ENCODE results near the gene PTGS2. TPM values are rescaled to one million over a fixed set of nuclear protein-coding genes. Genes with fewer than 3 reads are reported as not detected.
"Not testable (repeated sequence)": the region's sequence is repeated elsewhere in the genome, so short reads cannot be mapped to it uniquely, and the experiment has no call there.

PTGS2 gene
- total RNA-seq, 1 donor from 2014 or later: 0.85 TPM

GRCh38 chr1:186670297-186671135 is 9.7 kb downstream of the PTGS2 start:
- peaks cover 7% of the 10 kb centered on the region for H3K36me3 ChIP-seq
- H3K27me3 ChIP-seq (ENCODE audit: low read depth): no peaks in the 10 kb centered on the region
- intact Hi-C loops (cut with micrococcal nuclease): no loop called here
- no peak overlapping the region for H3K27ac ChIP-seq (replicated peaks)
- H3K4me3 ChIP-seq: no peak overlapping the region
- TF ChIP-seq, protein P1, sequence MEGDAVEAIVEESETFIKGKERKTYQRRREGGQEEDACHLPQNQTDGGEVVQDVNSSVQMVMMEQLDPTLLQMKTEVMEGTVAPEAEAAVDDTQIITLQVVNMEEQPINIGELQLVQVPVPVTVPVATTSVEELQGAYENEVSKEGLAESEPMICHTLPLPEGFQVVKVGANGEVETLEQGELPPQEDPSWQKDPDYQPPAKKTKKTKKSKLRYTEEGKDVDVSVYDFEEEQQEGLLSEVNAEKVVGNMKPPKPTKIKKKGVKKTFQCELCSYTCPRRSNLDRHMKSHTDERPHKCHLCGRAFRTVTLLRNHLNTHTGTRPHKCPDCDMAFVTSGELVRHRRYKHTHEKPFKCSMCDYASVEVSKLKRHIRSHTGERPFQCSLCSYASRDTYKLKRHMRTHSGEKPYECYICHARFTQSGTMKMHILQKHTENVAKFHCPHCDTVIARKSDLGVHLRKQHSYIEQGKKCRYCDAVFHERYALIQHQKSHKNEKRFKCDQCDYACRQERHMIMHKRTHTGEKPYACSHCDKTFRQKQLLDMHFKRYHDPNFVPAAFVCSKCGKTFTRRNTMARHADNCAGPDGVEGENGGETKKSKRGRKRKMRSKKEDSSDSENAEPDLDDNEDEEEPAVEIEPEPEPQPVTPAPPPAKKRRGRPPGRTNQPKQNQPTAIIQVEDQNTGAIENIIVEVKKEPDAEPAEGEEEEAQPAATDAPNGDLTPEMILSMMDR (IDR thresholded peaks at IDR 0.05; ENCODE audit: borderline replicate concordance): no peak
- H3K9me3 ChIP-seq (replicated peaks): peaks cover 4% of the 10 kb centered on the region
- no peaks in the 10 kb centered on the region for H3K4me1 ChIP-seq
- no peak for DNase-seq

DNA sequence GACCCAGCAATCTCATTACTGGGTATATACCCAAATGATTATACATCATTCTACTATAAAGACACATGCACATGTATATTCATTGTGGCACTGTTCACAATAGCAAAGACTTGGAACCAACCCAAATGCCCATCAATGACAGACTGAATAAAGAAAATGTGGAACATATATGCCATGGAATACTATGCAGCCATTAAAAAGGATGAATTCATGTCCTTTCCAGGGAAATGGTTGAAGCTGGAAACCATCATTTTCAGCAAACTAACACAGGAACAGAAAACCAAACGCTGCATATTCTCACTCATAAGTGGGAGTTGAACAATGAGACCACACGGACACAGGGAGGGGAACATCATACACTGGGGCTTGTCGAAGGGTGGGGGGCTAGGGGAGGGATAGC is 10.4 kb downstream of the PTGS2 start:
- H3K4me1 ChIP-seq; H3K27me3 ChIP-seq (ENCODE audit: low read depth); H3K36me3 ChIP-seq; DNase-seq; H3K27ac ChIP-seq (replicated peaks); intact Hi-C loops (cut with micrococcal nuclease); H3K9me3 ChIP-seq (replicated peaks); H3K4me3 ChIP-seq: not testable (repeated sequence)

- H3K27me3 ChIP-seq (ENCODE audit: low read depth); intact Hi-C loops (cut with micrococcal nuclease); H3K4me3 ChIP-seq; H3K4me1 ChIP-seq; H3K9me3 ChIP-seq (replicated peaks); H3K27ac ChIP-seq (replicated peaks); H3K36me3 ChIP-seq; DNase-seq: not testable (repeated sequence)
Observed at GRCh38 chr1:186664217-186664616, 16.0 kb downstream of the PTGS2 start.

- no peak for DNase-seq
- H3K36me3 ChIP-seq: no peaks in the 10 kb centered on the region
- no peaks in the 10 kb centered on the region for H3K4me1 ChIP-seq
- intact Hi-C loops (cut with micrococcal nuclease): no loop called here
- TF ChIP-seq, protein P1 (IDR thresholded peaks at IDR 0.05; ENCODE audit: borderline replicate concordance): no peak
- H3K27ac ChIP-seq (replicated peaks): no peak overlapping the region
- no peak overlapping the region for H3K4me3 ChIP-seq
- H3K27me3 ChIP-seq (ENCODE audit: low read depth): no peaks in the 10 kb centered on the region
- H3K9me3 ChIP-seq (replicated peaks): peaks cover 6% of the 10 kb centered on the region
Observed at GRCh38 chr1:186662752-186663151, 17.5 kb downstream of the PTGS2 start.

DNA sequence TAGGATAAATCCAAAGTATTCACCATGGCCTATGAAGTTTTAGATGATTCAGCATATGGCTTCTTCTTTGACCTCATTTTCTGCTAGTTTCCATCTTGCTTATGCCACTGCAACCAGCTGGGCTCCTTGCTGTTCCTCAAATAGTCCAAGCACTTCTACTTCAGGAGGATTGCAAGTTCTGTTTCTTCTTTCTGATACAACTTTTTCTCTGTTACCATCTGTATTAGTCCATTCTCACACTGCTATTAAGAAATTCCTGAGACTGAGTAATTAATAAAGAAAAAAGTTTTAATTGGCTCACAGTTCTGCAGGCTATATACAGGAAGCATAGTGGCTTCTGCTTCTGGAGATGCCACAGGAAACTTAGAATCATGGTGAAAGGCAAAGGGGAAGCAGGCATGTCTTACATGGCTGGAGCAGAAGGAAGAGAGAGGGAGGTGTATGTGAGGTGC is 20.3 kb downstream of the PTGS2 start:
- TF ChIP-seq, protein P1 (IDR thresholded peaks at IDR 0.05; ENCODE audit: borderline replicate concordance): no peak

GRCh38 chr1:186658999-186659398 is 21.2 kb downstream of the PTGS2 start:
- H3K4me3 ChIP-seq: no peak overlapping the region
- H3K9me3 ChIP-seq (replicated peaks): no peaks in the 10 kb centered on the region
- H3K27me3 ChIP-seq (ENCODE audit: low read depth): no peaks in the 10 kb centered on the region
- TF ChIP-seq, protein P1 (IDR thresholded peaks at IDR 0.05; ENCODE audit: borderline replicate concordance): no peak
- H3K4me1 ChIP-seq: no peaks in the 10 kb centered on the region
- no peak for DNase-seq
- intact Hi-C loops (cut with micrococcal nuclease): no loop called here
- H3K27ac ChIP-seq (replicated peaks): no peak overlapping the region
- H3K36me3 ChIP-seq: no peaks in the 10 kb centered on the region

More for the DNA sequence above, 20.3 kb downstream of the PTGS2 start:
- DNase-seq: no peak
- no peak overlapping the region for H3K27ac ChIP-seq (replicated peaks)
- H3K4me3 ChIP-seq: no peak overlapping the region
- H3K36me3 ChIP-seq: no peaks in the 10 kb centered on the region
- intact Hi-C loops (cut with micrococcal nuclease): no loop called here
- peaks cover 6% of the 10 kb centered on the region for H3K9me3 ChIP-seq (replicated peaks)
- H3K27me3 ChIP-seq (ENCODE audit: low read depth): no peaks in the 10 kb centered on the region
- H3K4me1 ChIP-seq: no peaks in the 10 kb centered on the region

Data from left ventricle myocardium inferior (tissue), 1 donor.